NCI-H1092 treated with DMSO at 0.1 percent for 48 hours (cell line): Measurements from ENCODE around the gene SERTM2.

Source experiments
- DNase-seq: peaks from one replicate; lab custom pipeline; 2025; lab: John Stamatoyannopoulos, UW

SERTM2 gene

DNA sequence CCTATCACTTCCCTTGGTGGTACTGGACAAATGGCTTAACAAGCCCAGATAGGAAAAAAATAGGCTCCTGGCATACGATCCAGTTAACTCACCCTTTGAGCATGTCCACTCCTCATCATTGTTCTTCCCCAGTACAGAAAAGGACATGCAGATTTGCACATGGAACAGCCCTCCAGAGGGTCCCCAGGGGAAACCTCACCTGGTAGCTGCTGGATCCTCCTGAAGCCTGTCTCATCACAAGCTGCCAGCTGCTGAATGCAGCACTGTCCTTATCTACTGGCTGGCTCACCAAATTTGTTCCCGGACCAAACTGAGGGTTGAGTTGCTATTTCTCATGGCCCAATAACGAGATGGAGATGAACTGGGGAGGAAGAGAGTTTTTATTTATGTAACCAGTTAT is 49.4 kb downstream of the SERTM2 start:
- DNase-seq, result no peak

DNA sequence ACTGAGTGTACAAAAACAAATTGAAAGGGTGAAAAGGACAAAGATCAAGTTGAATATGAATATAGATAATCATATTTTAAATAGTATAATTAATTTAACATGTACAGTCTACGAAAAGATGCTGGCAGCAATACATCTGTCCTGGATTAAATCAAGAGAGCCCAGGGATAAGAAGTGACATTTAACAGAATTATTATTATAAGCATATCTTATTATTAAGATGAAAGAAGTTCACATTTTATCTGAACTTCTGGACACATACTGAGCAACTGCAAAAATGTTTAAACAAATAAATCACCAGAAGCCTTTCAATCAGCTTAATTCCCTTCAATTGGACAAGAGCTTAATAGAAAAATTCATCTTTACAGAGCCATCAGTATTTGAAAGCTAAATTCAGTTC is 50.4 kb downstream of the SERTM2 start:
- DNase-seq, result no peak

DNA sequence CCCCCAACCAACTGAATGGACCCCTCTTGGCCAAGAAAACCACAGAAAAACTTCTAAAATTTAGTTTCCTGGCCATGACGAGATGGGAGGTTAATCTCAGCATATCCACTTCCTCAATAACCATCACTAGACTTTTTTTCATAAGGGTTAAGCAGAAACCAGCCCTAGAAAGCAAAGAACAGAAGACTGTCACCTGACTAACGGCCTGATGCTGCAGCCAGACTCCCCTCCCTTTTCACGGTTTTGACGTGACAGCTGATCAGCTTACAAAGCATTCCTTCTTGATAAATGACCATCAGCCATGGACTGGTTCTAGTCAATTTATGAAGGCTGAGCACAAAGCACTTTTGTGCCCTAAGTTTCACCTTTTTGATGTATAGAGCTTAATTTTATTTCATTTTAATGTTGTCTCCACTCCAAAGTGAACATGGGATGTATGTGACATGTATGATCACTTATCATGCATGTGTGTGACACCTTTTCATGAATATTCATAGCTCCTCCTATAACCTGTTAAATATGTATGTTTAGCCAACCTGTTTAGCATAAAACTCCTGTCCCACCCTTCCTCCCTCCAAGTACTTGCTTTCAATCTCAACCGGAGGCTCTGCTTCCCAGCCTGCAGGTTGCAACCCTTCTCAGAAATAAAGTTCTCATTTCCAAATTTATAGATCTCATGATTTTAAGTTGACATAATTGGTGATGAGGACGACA is 56.3 kb downstream of the SERTM2 start:
- DNase-seq, result no peak

DNA sequence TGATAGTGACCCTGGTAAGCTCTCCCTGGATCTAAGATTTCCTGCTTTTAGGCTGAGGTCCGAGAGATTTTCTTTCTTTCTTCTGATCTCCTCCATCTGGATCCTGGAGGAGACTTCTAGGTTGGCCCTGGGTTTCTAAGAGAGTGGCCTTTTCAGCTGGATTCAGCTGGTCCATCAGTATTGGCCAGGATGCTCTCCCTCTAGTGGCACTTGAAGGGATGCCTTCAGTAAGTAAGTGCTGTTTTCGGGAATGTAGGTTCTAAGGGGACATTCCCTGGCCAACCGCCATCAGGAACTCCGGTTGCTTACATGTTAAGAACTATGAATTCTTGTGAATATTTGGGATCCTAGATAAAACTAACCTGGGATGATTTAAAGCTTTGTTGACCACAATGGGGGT is 56.9 kb downstream of the SERTM2 start:
- DNase-seq, result peak; percentile 6

- no peak for DNase-seq
Observed at GRCh38 chrX:111568817-111569216, 57.4 kb downstream of the SERTM2 start.
